HG02588 (cell line): ENCODE results near the gene PGPEP1.
"Not testable (repeated sequence)": the region's sequence is repeated elsewhere in the genome, so short reads cannot be mapped to it uniquely, and the experiment has no call there.

ENCODE experiments used
- ATAC-seq: cut with Tn5 transposase; IDR thresholded peaks from one replicate; pipeline ENCODE4 v1.9.1; 2021; ENCODE audit warnings: mild to moderate bottlenecking, moderate library complexity; ENCODE audit not compliant: unreplicated experiment

Gene PGPEP1

GRCh38 chr19:18363787-18364186 is 23.4 kb downstream of the PGPEP1 start:
- no peak for ATAC-seq

- not testable (repeated sequence) for ATAC-seq
These were observed 24.0 kb downstream of the PGPEP1 start for GRCh38 chr19:18364277-18364825.

GRCh38 chr19:18364826-18365528 is 24.6 kb downstream of the PGPEP1 start:
- ATAC-seq, result no peak

- ATAC-seq, result no peak
These were observed 25.6 kb downstream of the PGPEP1 start for GRCh38 chr19:18366021-18366435.

- ATAC-seq, result no peak
These were observed 28.3 kb downstream of the PGPEP1 start for GRCh38 chr19:18368504-18369222.

GRCh38 chr19:18373407-18373891 is 33.1 kb downstream of the PGPEP1 start:
- no peak for ATAC-seq

GRCh38 chr19:18373892-18374629 is 33.7 kb downstream of the PGPEP1 start:
- peak; percentile 65 for ATAC-seq

GRCh38 chr19:18377026-18377425 is 36.6 kb downstream of the PGPEP1 start:
- no peak for ATAC-seq

- no peak for ATAC-seq
These were observed 39.7 kb downstream of the PGPEP1 start for GRCh38 chr19:18379803-18380747.

GRCh38 chr19:18380843-18381242 is 40.4 kb downstream of the PGPEP1 start:
- no peak for ATAC-seq

- ATAC-seq, result not testable (repeated sequence)
These were observed 43.2 kb downstream of the PGPEP1 start for GRCh38 chr19:18383622-18384021.

GRCh38 chr19:18384775-18385174 is 44.4 kb downstream of the PGPEP1 start:
- ATAC-seq, result no peak

- no peak for ATAC-seq
These were observed 44.9 kb downstream of the PGPEP1 start for GRCh38 chr19:18385359-18385674.

- ATAC-seq, result no peak
These were observed 45.5 kb downstream of the PGPEP1 start, which contains the start of gene GDF15 for GRCh38 chr19:18385675-18386542. Gene GDF15, plus strand, starts transcription at chr19:18386158. Its CDS starts 32 bp downstream, at chr19:18386190.

- no peak for ATAC-seq
These were observed 46.3 kb downstream of the PGPEP1 start for GRCh38 chr19:18386543-18387271.

GRCh38 chr19:18388100-18388959 is 47.9 kb downstream of the PGPEP1 start:
- peak; percentile 64 for ATAC-seq

- ATAC-seq, result no peak
These were observed 48.7 kb downstream of the PGPEP1 start for GRCh38 chr19:18388960-18389725.
